CD4-positive, alpha-beta T cell treated with Interleukin-6 for 4 hours (primary cell): Measurements from ENCODE around the gene GON7.
"Not testable (repeated sequence)": the region's sequence is repeated elsewhere in the genome, so short reads cannot be mapped to it uniquely, and the experiment has no call there.

Experiments used
- DNase-seq: peaks from one replicate; pipeline ENCODE4 v3.0.0-alpha.2; 2020; ENCODE audit warnings: mixed read lengths

The GON7 gene, protein sequence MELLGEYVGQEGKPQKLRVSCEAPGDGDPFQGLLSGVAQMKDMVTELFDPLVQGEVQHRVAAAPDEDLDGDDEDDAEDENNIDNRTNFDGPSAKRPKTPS

DNA sequence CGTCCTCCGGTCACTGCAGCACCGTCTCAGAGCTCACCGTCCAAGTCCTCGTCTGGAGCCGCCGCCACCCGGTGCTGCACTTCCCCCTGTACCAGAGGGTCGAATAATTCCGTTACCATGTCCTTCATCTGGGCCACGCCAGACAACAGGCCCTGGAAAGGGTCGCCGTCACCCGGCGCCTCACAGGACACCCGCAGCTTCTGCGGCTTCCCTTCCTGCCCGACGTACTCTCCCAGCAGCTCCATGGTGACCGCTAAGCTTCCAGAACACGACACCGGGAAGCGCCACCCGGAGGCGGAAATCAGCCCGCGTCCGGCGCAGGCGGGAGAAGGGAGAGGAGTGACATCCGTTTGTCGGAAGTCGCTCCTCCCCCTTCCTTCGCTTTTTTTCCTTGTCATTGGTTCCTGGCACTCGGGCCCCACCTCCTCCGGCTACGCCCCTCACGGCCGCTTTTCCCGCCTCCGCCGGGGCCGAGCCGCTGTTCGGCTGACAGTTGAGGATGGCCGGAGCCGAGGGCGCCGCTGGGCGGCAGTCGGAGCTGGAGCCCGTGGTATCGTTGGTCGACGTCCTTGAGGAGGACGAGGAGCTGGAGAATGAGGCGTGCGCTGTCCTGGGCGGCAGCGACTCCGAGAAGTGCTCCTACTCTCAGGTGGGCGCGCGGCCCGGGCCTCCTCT is at the start of gene GON7, which contains the start of gene UBR7:
Gene GON7, minus strand, starts transcription at position 273 of the 675 bp plus-strand sequence. Its CDS starts 28 bp downstream, at position 245.
Gene UBR7, plus strand, starts transcription at position 464 of the 675 bp plus-strand sequence. Its CDS starts 36 bp downstream, at position 500.
- DNase-seq = peak; percentile 91

DNA sequence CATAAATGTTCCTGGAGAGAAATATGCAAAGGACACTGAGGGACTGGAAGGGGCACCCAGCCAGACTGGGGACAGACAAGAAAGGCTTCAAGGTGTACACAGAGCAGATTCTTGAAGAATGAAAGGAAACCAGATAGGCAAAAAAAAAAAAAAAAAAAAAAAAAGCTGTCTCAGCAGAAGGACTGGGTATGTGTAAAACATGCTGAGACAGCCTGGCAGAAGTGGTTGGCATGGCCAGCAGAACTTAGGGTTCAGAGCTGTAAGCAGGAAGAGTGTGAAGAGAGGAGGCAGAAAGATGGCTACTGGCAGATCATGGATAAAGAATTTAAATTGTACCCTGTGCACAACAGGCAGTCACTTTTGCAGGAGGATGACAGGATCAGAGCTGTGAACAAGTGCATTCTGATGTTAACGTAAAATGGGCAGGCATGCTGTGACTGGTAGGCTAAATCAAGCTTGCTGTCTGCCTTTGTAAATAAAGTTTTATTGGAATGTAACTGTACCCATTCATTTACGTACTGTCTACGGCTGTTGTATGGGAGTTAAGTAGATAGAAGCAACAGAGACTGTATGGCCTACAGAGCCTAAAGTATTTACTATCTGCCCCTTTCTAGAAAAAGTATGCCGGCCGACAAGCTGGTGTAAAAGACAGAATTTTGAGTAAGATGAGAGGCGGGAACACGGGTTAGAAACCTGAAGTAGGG is 42.4 kb upstream of the GON7 start:
- no peak for DNase-seq

DNA sequence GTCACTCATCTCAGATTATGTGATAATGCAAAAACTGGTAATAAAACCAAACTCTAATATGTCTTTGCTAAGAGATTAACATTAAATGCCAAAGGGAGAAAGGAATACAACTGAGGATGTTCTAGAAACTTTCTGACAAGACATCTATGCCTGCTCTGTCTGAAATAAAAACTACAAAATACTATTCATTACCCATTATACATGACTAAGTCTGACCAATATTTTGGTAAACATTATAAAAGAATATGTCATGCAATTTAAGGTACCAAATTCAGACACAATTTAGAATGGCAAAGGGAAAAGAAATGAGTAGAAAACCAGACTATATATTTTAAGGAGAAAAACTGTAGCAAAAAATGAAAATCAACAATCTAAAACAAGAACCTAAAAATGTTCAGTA is 39.7 kb upstream of the GON7 start:
- no peak for DNase-seq

DNA sequence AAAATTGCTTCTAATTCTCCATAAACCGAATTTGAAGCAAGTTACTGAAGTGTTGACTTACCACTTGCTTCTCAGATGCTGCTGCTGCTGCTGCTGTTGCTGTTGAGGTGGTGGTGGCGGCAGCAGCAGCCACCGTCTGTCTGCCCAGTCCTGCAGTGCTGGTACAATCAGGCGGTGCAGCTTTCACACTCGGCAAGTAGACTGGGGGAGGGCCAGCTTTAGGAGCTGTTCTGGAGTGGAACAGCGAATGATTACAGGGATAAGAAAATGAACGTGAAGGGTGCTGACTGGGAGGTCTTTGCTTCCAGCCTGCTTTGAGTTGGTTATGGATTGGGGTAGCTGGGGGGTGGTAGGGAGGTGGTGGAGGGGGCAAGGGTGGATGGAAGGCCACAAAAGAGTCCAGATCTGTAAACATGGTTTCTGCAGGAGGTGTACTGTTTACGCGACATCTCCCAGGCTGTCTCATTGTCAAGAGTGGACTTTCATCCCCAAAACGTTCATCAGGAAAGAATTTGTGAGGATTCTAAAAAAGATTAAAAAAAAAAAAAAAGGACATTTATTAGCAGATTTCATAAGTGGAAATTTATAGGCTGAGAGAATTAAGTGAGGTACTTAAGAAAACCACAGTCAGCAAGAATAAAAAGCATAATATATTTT is 39.0 kb upstream of the GON7 start:
- no peak for DNase-seq

GRCh38 chr14:93240678-93241000 is 33.8 kb upstream of the GON7 start:
- no peak for DNase-seq

GRCh38 chr14:93239869-93240677 is 33.2 kb upstream of the GON7 start:
- DNase-seq = no peak

GRCh38 chr14:93234798-93235197 is 27.9 kb upstream of the GON7 start:
- no peak for DNase-seq

DNA sequence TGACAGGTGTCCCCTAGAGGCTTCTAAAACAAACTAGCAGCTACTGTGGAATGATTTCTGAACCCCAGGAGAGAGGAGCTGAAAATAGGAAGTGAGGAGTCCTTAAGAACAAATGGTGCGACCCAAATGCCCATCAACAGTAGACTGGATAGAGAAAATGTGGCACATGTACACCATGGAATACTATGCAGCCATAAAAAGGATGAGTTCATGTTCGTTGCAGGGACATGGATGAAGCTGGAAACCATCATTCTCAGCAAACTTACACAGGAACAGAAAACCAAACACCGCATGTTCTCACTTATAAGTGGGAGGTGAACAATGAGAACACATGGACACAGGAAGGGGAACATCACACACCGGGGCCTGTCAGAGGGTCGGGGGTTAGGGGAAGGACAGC is 26.2 kb upstream of the GON7 start:
- DNase-seq = not testable (repeated sequence)

GRCh38 chr14:93232159-93232558 is 25.3 kb upstream of the GON7 start:
- DNase-seq = no peak

- no peak for DNase-seq
Observed at GRCh38 chr14:93231129-93231979, 24.5 kb upstream of the GON7 start.

- no peak for DNase-seq
Observed at GRCh38 chr14:93230539-93230938, 23.7 kb upstream of the GON7 start.

DNA sequence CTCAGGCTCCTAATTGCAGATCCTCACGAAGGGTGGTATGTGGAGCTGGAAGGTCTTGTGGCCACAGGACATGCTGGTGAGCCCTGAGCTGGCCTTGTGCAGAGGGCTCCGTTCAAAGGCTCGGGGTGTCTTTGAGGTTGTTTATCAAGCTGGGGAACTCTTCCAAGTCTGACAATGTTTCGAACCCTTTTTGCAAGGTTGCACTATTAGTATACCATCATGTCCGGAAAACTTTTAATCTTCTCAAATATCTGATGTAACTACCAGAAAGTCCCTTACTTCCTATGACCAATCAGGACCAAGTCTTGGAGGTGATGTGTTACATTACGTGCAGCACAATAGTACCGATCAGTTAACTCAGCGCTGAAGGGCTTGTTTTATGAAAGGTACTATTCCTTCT is 21.7 kb upstream of the GON7 start:
- no peak for DNase-seq

DNA sequence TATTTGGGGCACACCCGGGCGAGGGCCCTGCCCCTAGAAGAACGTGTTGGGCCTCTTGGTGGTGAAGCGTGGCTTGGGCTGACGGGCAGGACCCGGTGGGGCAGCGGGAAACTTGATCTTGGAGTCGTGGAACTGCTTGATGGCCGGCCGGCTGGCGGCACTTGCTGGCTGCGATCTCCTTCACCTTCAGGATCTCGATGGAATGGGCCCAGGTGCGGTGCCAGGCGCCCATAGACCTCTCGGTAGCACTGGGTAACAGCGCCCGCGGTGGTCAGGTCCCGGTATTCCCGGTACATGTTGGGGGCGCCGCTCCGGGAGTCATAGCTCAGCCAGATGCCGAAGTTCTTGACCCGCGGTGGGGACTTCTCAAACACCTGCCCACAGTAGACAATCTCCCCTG is 16.7 kb upstream of the GON7 start:
- no peak for DNase-seq

- DNase-seq = no peak
Observed at GRCh38 chr14:93220509-93220908, 13.6 kb upstream of the GON7 start.

DNA sequence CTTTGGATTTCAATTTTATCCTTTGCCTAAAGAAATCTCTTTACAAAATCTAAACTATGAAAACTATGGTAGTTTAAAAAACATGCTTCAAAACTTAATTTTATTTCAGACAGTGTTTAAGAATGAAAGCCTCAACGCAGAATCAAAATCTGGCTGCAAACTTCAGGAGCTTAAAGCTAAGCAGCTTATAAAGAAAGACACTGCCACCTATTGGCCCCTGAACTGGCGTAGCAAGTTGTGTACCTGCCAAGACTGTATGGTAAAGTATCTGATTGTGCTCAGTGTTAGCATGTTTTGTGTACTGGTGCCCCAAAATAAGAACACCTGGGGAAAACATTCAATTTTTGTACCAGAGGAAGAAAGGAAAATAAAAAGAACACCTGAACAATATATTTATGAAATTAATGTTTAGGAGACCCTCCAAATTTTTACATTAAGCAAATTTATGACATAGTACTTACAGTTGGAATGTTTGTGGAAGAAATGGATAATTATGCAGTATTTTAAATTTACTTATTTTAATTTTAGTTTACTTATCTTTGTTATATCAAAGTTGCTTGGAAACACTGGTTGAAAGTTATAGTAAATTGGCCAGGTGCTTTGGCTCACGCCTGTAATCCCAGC is 12.3 kb upstream of the GON7 start:
- DNase-seq = peak; percentile 63

GRCh38 chr14:93214598-93214997 is 7.7 kb upstream of the GON7 start:
- no peak for DNase-seq

- no peak for DNase-seq
Observed at GRCh38 chr14:93212432-93212831, 5.6 kb upstream of the GON7 start.

DNA sequence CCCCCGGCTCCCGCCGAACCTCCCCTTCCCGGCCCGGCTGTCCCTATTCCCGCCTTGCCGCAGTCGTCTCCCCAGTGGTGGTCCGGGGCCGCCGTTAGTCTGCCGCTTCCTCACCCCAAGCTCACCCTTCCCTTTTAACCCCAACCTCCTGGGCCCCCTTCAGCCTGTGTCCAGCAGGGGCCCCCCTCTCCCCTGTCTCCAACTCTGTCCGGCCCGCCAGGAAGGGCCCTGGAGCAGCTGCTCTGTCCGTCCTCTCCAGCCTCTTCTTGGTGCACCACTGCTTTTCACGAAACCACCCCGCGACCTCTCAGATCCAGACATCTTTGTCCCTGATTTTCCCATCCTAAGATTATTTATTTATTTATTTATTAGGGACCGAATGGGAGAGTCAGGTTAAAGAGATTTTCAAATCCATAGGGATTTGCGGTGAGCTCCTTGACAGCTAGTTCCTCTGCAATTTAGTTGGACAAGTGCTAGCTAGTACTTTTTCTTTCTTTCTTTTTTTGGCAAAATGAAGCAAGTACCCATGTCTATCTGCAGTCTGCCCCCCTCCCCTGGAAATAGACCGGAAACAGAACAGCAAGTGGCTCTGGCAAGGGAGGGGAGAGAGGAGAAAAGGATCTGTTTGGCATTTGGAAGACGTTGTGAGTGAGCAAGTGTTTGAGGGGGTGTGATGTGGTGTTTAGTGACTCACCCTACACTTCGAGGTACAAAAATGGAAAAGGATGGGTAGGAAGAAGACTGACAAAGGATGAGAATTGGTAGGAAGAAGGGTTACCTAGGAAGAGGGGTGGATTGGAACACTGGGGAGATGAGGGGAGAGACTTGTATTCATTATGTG is 823 bp upstream of the GON7 start:
- peak; percentile 11 for DNase-seq

DNA sequence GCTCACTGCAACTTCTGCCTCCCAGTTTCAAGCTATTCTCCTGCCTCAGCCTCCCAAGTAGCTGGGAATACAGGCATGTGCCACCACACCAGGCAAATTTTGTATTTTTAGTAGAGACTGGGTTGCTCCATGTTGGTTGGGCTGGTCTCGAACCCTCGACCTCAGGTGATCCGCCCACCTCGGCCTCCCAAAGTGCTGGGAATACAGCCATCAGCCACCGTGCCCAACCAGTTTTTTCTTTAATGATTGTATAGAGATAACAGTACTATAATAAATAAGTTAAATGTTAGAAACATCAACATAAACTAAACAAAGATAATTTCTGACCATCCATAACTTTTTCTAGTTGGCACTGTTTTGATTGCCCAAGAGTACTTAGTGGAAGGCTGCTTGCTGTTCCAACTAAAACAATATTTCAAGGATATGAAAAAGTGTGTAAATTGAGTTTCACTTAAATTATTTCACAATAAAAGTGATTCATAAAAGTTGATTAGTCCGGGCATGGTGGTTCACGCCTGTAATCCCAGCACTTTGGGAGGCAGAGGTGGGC is 5.6 kb downstream of the GON7 start:
- DNase-seq = no peak

- DNase-seq = no peak
Observed at GRCh38 chr14:93200553-93200952, 6.3 kb downstream of the GON7 start.
